CD4-positive, alpha-beta T cell (primary cell): ENCODE data around the gene EFS. TPM values are rescaled to one million over a fixed set of nuclear protein-coding genes. Genes with fewer than 3 reads are reported as not detected.

ENCODE experiments used
- ATAC-seq: fragments of 200-7000 bp; cut with Tn5 transposase; one replicate; pipeline ENCODE4 v1.10.0; 2022; ENCODE audit warnings: mild to moderate bottlenecking; ENCODE audit not compliant: poor library complexity
- CTCF ChIA-PET: fragments of 350-600 bp; sonication (Branson Sonifier 250); formaldehyde crosslinking; loops from one replicate; lab custom pipeline; 2021; ENCODE audit warnings: antibody characterized with exemption, inconsistent platforms; lab: Charles Lee
- POLR2A ChIA-PET: fragments of 350-600 bp; sonication (Branson Sonifier 250); formaldehyde crosslinking; loops from one replicate; lab custom pipeline; 2021; ENCODE audit warnings: antibody characterized with exemption, inconsistent platforms; lab: Charles Lee
- DNase-seq, 14 experiments: peaks; one replicate each; pipeline ENCODE4 v3.0.0-alpha.2; 2013 to 2020; ENCODE audit warnings: mixed read lengths in 2 of 14
- H3K27ac ChIP-seq, 2 donors: one replicate each; pipeline versions ENCODE4 v1.5.1 to v1.7.0; 2013; ENCODE audit warnings: low read length in 2 of 2, low read depth in 1 of 2, mild to moderate bottlenecking in 1 of 2
- H3K27me3 ChIP-seq, 2 experiments: 1 replicate in 1 of 2; 2 replicates in 1 of 2; pipeline versions ENCODE4 v1.6.1 to v1.7.0; 2013; ENCODE audit warnings: low read length in 2 of 2, control low read depth in 1 of 2, mild to moderate bottlenecking in 1 of 2, moderate library complexity in 1 of 2; ENCODE audit not compliant: insufficient read depth in 2 of 2, control insufficient read depth in 1 of 2
- H3K36me3 ChIP-seq: one replicate; pipeline ENCODE4 v1.6.1; 2013; ENCODE audit warnings: low read length, control low read depth; ENCODE audit not compliant: insufficient read depth
- H3K4me1 ChIP-seq: one replicate; pipeline ENCODE4 v1.6.1; 2013; ENCODE audit warnings: low read length, control low read depth; ENCODE audit not compliant: insufficient read depth
- H3K4me3 ChIP-seq: one replicate; pipeline ENCODE4 v1.5.1; 2013; ENCODE audit warnings: mild to moderate bottlenecking, low read length, moderate library complexity
- H3K9me3 ChIP-seq, 2 experiments: 1 replicate in 1 of 2; 2 replicates in 1 of 2; pipeline versions ENCODE4 v1.6.1 to v1.7.0; 2013; ENCODE audit warnings: low read length in 2 of 2, mild to moderate bottlenecking in 2 of 2, control low read depth in 1 of 2, moderate library complexity in 1 of 2; ENCODE audit not compliant: control insufficient read depth in 1 of 2, insufficient read depth in 1 of 2
- H3K27ac Mint-ChIP-seq: one replicate; pipeline ENCODE4 v1.8.0; 2020; ENCODE audit warnings: mixed read lengths
- H3K27me3 Mint-ChIP-seq: one replicate; pipeline ENCODE4 v1.8.0; 2021; ENCODE audit warnings: mixed read lengths
- H3K36me3 Mint-ChIP-seq: one replicate; pipeline ENCODE4 v1.8.0; 2021; ENCODE audit warnings: low read depth, mixed read lengths
- H3K4me1 Mint-ChIP-seq: one replicate; pipeline ENCODE4 v1.8.0; 2021; ENCODE audit warnings: low read depth, mixed read lengths
- H3K4me3 Mint-ChIP-seq: one replicate; pipeline ENCODE4 v1.8.0; 2020; ENCODE audit warnings: mild to moderate bottlenecking, mixed read lengths
- H3K9me3 Mint-ChIP-seq: one replicate; pipeline ENCODE4 v1.8.0; 2020; ENCODE audit warnings: mixed read lengths
- intact Hi-C, 2 experiments: fragments of 100-400 bp; cut with DNase I in 1 of 2; cut with micrococcal nuclease in 1 of 2; formaldehyde crosslinking; loops; one replicate each; pipeline versions ENCODE4 v1.15.1 to v1.9.0; 2023 to 2025; cut with DNase I, micrococcal nuclease
- total RNA-seq, 174 experiments: library from RNA in 2 of 174; stranded (reverse) in 2 of 174; gene quantifications; one replicate each; pipeline ENCODE4 v1.2.3 and lab custom pipeline; 2021 to 2026
- TF ChIP-seq, protein P1 (sequence below): fragments of 200-600 bp; IDR thresholded peaks from one replicate; pipeline ENCODE4 v1.8.0; 2022; ENCODE audit warnings: antibody characterized with exemption, mild to moderate bottlenecking

Gene EFS
- total RNA-seq, 2 experiments from 2014 or later, result not detected

DNA sequence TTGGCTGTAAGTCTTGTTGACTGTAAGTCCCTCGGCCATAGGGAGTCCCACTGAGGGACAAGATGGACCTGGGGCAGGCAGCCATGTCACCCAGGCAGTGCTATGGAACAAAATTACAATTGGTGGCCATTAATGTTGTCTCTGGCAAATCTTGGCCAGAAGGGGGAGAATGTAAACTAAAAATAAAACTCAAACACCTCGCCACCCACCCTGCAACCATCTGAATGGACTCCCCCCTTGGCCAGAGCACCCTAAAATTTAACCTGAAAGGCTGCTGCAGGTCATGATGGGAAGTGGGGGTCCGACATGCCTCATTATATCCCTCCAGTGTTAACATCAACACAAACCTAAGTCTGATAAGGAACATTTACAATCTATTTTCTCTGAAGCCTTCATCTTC lies 20.5 kb downstream of the EFS start:
- Histone ChIP-seq H3K36me3 (no peaks in the 10 kb centered on the region), H3K27me3 (no peaks in the 10 kb centered on the region), H3K4me1 (no peaks in the 10 kb centered on the region), H3K4me3 (no peak overlapping the region), H3K9me3 (no peaks in the 10 kb centered on the region), H3K27ac (no peak overlapping the region)
- TF ChIP-seq, protein P1, sequence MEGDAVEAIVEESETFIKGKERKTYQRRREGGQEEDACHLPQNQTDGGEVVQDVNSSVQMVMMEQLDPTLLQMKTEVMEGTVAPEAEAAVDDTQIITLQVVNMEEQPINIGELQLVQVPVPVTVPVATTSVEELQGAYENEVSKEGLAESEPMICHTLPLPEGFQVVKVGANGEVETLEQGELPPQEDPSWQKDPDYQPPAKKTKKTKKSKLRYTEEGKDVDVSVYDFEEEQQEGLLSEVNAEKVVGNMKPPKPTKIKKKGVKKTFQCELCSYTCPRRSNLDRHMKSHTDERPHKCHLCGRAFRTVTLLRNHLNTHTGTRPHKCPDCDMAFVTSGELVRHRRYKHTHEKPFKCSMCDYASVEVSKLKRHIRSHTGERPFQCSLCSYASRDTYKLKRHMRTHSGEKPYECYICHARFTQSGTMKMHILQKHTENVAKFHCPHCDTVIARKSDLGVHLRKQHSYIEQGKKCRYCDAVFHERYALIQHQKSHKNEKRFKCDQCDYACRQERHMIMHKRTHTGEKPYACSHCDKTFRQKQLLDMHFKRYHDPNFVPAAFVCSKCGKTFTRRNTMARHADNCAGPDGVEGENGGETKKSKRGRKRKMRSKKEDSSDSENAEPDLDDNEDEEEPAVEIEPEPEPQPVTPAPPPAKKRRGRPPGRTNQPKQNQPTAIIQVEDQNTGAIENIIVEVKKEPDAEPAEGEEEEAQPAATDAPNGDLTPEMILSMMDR, result no peak
- intact Hi-C loops, result no loop called here
- Mint-ChIP-seq H3K4me3 (no peak overlapping the region), H3K36me3 (peaks cover 7% of the 10 kb centered on the region), H3K27me3 (peaks cover 19% of the 10 kb centered on the region), H3K9me3 (no peaks in the 10 kb centered on the region), H3K27ac (no peak overlapping the region), H3K4me1 (no peaks in the 10 kb centered on the region)
- ChIA-PET POLR2A (no interaction called here), CTCF (interaction anchor here (0.7 kb wide), 1 partner anchor 223 kb away, joined by 3 read pairs; no protein-coding TSS in a partner anchor)
- ATAC-seq (no peak), DNase-seq (no peak)

GRCh38 chr14:23339506-23340268 lies 25.3 kb downstream of the EFS start:
- TF ChIP-seq, protein P1, result no peak
- no peak overlapping the region for H3K4me3 Mint-ChIP-seq
- ATAC-seq, result no peak
- Histone ChIP-seq H3K27ac (no peak overlapping the region), H3K27me3 (peaks cover 4% of the 10 kb centered on the region in 2 experiments), H3K36me3 (no peaks in the 10 kb centered on the region), H3K4me1 (no peaks in the 10 kb centered on the region), H3K4me3 (no peak overlapping the region), H3K9me3 (no peaks in the 10 kb centered on the region)
- intact Hi-C loops, result no loop called here
- H3K27ac Mint-ChIP-seq, result no peak overlapping the region
- no peaks in the 10 kb centered on the region for H3K9me3 Mint-ChIP-seq
- peaks cover 54% of the 10 kb centered on the region for H3K27me3 Mint-ChIP-seq
- POLR2A ChIA-PET, result no interaction called here
- no peak for DNase-seq
- no peaks in the 10 kb centered on the region for H3K4me1 Mint-ChIP-seq
- CTCF ChIA-PET, result interaction anchor here (0.6 kb wide), 1 partner anchor 70 kb away, joined by 3 read pairs; no protein-coding TSS in a partner anchor
- H3K36me3 Mint-ChIP-seq, result no peaks in the 10 kb centered on the region

DNA sequence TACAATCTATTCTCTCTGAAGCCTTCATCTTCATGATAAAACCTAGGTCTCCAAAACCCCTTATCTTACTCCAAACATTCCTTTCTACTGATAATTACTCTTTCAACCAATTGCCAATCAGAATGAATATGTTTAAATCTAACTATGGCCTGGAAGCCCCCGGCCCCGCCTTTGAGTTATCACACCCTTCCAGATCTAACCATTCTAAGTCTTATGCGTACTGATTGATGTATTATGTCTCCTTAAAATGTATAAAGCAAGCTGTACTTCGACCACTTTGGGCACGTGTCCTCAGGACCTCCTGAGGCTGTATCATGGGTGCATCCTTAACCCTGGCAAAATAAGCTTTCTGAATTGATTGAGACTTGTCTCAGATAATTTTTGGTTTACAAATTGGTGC lies 29.3 kb downstream of the EFS start:
- Mint-ChIP-seq H3K4me1 (no peaks in the 10 kb centered on the region), H3K4me3 (no peak overlapping the region), H3K27me3 (peaks cover 44% of the 10 kb centered on the region), H3K36me3 (no peaks in the 10 kb centered on the region), H3K9me3 (no peaks in the 10 kb centered on the region), H3K27ac (no peak overlapping the region)
- no peak overlapping the region for H3K27ac ChIP-seq
- TF ChIP-seq, protein P1, result no peak
- H3K9me3 ChIP-seq, result no peaks in the 10 kb centered on the region
- no peaks in the 10 kb centered on the region for H3K4me1 ChIP-seq
- peaks cover 4 to 10% of the 10 kb centered on the region in 2 experiments for H3K27me3 ChIP-seq
- intact Hi-C loops, result no loop called here
- no peaks in the 10 kb centered on the region for H3K36me3 ChIP-seq
- DNase-seq, result no peak
- CTCF ChIA-PET, result interaction anchor here (0.6 kb wide), 1 partner anchor 18 kb away, joined by 3 read pairs; no protein-coding TSS in a partner anchor
- H3K4me3 ChIP-seq, result no peak overlapping the region
- no peak for ATAC-seq
- POLR2A ChIA-PET, result no interaction called here
